ENCODE measurements around the gene ZNF618.

ZNF618 gene

DNA sequence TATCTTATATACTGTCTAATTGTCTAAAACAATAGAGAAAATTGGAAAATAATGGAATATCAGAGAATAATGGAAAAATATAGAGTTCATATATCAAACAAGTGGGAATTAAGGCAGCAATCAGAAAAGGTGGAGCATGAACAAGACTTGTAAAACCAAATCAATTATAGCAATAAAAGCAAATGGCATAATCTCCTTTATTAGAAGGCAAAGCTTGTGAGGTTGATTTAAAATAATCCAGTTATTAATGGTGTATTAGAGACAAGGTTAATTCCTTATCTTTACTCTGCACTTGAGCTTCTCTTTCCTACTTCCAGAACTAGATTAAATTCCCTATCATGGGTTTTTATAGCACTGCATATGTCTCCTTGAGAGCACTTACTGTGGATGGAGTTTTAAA lies 137.9 kb downstream of the ZNF618 start:
- DNase-seq (ENCODE audit: insufficient read length, low spot score), result no peak
- FAIRE-seq, result no peak

GRCh38 chr9:114015607-114016006 lies 139.5 kb downstream of the ZNF618 start:
- no peak for FAIRE-seq

DNA sequence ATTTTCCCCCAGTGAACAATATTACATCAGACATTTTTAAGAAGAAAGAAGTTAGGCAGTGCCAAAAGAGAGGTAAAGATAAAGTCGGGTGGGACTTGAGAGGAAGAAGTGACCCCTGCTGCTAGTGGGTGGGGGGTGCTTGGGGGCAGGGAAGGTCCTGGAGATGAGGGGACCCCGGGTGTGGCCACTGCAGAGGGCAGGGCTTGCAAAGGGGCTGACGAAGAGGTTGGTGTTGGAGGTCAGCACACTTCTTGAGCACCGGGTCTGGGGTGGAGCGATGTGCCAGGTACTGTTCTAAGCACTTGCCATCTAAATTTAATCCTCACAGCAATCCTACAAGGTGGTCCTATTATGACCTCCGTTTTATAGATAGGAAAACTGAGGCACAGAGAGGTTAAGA lies 140.0 kb downstream of the ZNF618 start:
- DNase-seq (ENCODE audit: insufficient read length, low spot score) (no peak), FAIRE-seq (no peak)

More at GRCh38 chr9:114015607-114016006, 139.5 kb downstream of the ZNF618 start:
- no peak for DNase-seq (ENCODE audit: insufficient read length, low spot score)

DNA sequence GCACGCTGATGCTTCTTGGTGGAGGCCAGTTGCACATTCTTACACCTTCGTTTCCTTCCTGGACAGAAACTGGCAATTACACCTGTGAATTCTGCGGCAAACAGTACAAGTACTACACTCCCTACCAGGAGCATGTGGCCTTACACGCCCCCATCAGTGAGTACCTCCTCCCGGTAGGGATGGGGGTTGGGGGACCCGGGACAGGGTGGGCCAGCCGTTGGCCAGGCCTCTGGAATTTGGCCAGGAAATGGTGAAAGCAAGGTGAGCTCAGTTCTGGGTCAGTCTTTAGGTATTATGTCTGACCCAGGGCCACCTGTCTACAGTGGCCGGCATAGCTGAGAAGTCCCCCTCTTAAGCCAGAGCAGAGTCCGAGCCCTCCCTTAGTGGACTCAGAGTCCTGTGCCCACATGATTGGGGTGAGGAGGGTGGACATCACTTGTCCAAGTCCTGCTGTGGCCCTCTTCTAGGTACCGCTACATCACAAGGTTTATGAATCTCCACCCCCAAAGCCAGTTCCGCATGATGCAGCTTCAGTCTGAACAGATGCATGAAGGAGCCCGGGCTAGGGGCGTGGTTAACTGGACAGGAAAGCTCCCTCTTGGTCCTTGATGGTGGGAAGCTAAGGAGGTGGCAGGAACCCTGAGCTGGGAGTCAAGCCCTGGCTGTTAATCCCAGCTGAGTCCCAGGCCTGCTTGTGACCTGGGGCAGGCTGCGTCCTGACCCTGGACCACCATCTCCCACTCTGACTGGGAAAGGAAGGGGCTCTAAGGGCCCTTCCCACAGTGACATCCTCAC lies 140.7 kb downstream of the ZNF618 start:
- FAIRE-seq (no peak), DNase-seq (ENCODE audit: insufficient read length, low spot score) (no peak)

DNA sequence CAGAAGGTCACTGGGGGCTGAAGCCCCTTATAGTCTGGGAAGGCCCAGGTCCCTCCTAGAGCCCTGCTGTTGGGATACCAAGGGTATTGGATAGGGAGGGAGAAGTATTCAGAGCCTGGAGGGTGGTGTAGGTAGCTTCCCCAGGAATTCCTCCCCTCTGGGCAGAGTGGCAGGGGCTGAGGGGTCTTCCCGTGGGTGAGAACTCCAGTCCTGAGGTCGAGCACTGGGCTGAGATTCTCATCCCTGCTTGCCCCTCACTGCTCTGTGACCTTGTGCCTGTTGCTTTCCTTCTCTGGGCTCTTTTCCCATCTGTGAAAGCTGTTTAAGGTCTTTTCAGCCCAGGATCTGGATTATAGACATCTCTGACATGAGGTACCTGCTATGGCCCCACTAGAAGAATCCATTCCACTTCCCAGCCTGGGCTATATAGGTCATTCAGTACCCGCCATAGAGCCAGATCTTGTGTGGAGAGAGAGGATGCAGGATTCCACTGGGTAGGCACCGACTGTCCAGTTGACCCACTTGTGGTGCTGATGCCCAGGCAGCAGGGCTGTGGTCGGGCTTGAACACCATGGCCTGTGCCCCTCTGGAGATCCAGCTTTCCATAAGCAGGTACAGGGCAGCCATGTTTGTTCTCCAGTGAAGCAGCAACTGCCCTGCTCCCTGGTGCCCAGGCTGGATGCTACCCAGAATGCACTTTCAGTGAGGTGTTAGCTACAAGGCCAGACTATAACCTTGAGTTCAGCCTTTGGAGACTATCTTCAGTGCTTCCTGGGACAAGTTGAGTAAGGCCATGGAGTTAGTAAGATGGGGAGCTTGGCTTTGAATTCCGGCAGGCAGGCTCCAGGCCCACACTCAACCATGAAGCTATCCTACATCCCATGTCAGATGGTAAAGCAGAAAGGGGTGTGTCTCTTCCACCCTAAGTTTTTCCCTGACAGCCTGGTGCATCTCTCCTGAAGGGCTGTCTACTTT lies 141.9 kb downstream of the ZNF618 start:
- DNase-seq (ENCODE audit: insufficient read length, low spot score) (no peak), FAIRE-seq (no peak)

GRCh38 chr9:114021578-114021977 lies 145.5 kb downstream of the ZNF618 start:
- FAIRE-seq, result no peak

DNA sequence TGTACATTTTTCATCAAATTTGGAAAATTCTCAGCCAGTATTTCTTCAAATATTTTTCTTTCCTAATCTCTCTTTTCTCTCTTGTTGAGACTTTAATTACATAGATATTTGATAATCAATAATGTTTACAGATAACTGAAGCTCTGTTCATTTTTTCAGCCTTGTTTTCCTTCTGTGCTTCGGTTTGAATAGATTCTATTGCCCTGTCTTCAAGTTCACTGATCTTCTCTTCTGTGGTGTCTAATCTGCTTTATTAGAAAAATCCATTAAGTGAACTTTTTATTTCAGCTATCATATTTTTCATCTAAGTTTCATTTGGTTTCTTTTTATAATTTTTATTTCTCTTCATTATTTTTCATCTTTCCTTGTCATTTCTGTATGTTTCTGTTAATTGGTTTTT lies 147.9 kb downstream of the ZNF618 start:
- no peak for DNase-seq (ENCODE audit: insufficient read length, low spot score)
- no peak for FAIRE-seq

More at GRCh38 chr9:114021578-114021977, 145.5 kb downstream of the ZNF618 start:
- DNase-seq (ENCODE audit: insufficient read length, low spot score), result no peak

DNA sequence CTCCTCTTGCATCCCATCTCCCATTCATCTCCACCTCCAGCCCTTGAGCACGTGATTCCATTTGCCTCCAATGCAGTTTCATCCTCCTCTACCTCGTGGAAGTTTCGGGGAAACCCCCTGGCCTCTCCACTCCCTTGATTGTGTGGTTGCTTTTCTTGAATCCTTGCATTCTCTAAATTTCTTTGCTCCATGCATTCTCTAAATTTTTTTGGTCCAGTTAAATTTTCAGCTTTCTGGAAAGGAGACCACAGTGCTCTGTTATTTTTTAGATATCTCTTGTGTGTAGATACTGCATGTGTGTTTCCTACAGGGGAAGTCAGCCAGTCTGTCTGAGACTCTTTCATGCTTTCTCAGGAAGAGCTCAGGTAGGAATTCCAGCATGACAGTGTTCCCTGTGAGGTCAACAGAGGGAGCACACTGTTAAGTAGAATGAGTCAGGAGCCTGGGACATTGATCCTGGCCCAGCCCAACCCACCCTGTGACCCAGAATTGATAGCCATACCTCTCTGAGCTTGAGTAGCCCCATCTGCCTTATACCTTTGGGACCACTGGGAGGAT lies 149.2 kb downstream of the ZNF618 start:
- DNase-seq (ENCODE audit: insufficient read length, low spot score) (no peak), FAIRE-seq (no peak)

- FAIRE-seq (no peak), DNase-seq (ENCODE audit: insufficient read length, low spot score) (no peak)
These were observed 149.7 kb downstream of the ZNF618 start for GRCh38 chr9:114025760-114026159.

- no peak for DNase-seq (ENCODE audit: insufficient read length, low spot score)
- no peak for FAIRE-seq
These were observed 150.2 kb downstream of the ZNF618 start for GRCh38 chr9:114026335-114026734.

- no peak for FAIRE-seq
- DNase-seq (ENCODE audit: insufficient read length, low spot score), result no peak
These were observed 151.2 kb downstream of the ZNF618 start for GRCh38 chr9:114027159-114027862.

DNA sequence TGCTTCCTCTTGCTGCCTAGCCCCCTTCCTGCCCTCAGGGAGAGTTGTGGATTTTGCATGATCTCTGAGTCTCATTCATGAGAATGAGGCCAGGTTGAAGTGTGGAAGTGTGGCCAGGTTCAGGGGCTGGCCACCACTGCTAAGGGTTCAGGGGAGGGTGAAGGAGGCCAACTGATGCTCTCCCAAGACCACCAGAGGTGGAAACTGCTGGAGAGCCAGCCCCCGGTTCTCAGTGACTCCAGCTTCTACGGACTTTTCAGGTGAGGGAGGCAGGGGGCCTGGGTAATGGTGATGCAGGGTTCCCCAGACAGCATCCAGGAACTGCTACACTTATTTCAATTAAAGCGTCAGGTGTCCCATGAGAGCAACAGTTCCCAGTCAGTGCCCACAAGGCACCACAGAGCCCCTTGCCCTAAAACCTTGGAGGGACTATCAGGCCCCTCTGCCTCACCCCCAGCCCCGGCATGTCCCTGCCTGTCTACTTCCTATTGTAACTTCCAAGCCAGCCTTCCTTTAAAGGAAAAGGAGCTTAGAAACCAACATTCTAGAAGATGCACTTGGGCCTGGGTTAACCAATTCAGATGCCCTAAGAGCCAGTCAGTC lies 151.9 kb downstream of the ZNF618 start:
- no peak for FAIRE-seq
- no peak for DNase-seq (ENCODE audit: insufficient read length, low spot score)

DNA sequence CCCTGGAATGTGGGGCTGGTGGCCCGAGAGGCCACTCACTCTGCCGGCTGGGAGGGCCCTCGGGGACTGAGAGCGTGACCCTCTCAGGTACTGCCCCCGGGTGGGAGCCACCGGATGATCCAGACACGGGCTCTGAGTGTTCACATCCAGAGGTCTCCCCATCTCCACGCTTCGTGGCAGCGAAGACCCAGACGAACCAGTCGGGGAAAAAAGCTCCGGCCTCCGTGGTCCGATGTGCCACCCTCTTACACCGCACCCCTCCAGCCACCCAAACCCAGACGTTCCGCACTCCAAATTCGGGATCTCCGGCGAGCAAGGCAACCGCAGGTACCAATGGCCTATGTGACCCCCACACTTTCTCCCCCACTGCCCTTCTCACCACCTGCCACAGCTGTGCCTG lies 152.5 kb downstream of the ZNF618 start:
- DNase-seq (ENCODE audit: insufficient read length, low spot score), result no peak
- no peak for FAIRE-seq

GRCh38 chr9:114029311-114030170 lies 153.4 kb downstream of the ZNF618 start:
- FAIRE-seq, result no peak
- no peak for DNase-seq (ENCODE audit: insufficient read length, low spot score)

DNA sequence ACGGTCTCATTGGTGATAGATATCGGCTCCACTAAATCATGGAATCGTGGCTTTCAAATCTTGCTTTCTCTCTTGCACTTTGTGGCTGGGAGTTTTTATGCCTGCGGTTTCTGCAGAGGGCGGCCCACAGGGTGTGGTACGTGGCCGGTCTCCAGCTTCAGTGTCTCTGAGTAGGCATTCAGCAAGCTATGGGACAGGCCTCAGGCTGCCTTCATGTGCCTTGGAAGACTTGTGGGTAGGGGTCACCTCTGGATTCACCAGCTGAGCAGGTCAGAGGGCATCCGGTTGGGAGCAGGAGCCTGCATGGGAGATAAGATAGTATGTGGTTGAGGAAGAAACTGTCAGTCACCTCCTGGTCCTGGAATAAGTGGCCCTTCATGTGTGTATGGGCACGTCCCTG lies 154.3 kb downstream of the ZNF618 start:
- DNase-seq (ENCODE audit: insufficient read length, low spot score) (no peak), FAIRE-seq (no peak)

DNA sequence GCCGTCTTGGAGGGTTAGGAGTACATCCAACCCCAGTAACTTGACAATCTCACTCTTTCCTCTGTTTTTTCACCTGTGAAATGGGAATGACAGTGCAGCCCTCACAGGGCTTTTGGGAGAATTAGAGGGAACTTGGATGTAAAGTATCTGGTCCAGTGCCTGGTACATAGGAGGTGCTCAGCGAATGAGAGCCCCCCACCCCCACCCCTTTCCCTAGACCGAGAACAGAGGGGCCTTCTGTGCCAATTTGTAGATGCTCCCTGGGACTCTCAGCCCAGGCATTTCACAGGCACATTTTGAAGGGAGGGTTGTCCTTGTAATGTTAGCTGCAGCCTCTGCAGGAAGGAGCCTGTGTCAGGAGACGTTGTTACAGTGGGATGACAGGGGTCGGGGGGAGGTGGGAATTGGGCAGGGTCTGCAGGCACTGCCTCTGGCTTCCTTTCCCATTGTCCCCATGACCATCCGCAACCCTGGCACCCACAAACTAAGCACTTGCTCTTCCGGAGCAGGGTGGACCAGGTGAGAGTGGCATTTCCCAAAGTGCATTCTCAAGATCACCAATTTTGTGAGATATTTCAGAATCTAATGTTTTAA lies 155.0 kb downstream of the ZNF618 start:
- no peak for DNase-seq (ENCODE audit: insufficient read length, low spot score)

DNA sequence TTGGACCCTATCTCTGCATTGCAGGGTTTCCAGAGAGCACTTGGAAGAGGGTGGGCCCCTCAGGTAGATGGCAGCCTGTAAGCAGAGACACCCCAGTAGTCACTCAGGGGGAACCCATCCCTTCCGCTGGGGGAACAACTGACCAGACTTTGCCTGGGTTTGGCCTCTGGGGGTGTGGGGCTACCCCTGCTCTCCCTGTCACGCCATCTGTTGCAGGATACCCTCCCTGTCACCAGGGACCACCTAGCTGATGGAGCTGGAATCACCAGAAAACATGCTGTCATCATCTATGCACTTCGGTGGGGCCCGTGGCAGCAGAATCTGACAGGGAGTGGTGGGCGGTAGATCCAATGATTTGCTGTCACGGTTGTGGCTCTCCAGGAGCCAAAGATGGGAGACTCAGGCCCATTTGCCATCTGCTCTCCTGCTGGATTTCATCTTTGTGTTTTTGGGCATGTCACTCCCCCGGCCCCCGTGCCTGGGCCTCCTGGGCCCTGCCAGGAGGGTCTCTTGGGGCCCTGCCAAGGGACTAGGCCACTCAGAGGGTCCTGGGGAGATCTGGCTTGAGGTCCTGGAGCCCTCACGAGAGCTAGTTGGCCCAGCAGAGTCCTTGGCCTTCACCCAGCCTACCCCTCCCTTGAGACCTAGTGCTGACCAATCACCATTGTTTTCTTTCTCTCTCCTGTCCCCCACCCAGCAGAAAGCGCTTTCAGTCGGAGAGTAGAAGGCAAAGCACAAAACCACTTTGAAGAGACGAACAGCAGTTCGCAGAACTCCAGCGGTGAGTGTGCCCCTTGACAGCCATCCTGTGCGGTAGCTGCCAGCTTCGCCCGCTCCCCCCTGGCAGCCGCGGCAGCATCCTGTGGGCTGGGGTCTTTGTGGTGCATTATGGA lies 156.1 kb downstream of the ZNF618 start:
- no peak for FAIRE-seq
- DNase-seq (ENCODE audit: insufficient read length, low spot score), result no peak

More for the DNA sequence above, 155.0 kb downstream of the ZNF618 start:
- no peak for FAIRE-seq

Measured in HTR-8/SVneo (cell line).